Tibial artery (tissue), 4 donors: ENCODE data around the gene STMND1.

ENCODE experiments used
- DNase-seq, 2 donors: peaks; one replicate each; pipeline ENCODE4 v3.0.0-alpha.2; 2019
- H3K27ac ChIP-seq, 2 donors: fragments of 200-600 bp; sonication (generic) in 1 of 2; 1 replicate in 1 of 2; 2 replicates in 1 of 2; pipeline ENCODE4 v1.5.1; 2018 to 2019; ENCODE audit warnings: mild to moderate bottlenecking in 1 of 2
- H3K27me3 ChIP-seq, 2 donors: fragments of 200-600 bp; sonication (generic) in 1 of 2; one replicate each; pipeline versions ENCODE4 v1.5.1 to v1.6.0; 2016 to 2019
- H3K36me3 ChIP-seq, 3 donors: fragments of 200-600 bp; sonication (generic) in 2 of 3; one replicate each; pipeline ENCODE4 v1.5.1; 2016 to 2019; ENCODE audit warnings: mild to moderate bottlenecking in 2 of 3
- H3K4me1 ChIP-seq, 4 donors: fragments of 200-600 bp; sonication (generic) in 2 of 4; 1 replicate in 3 of 4; 2 replicates in 1 of 4; pipeline ENCODE4 v1.5.1; 2016 to 2019
- H3K4me3 ChIP-seq, 2 donors: fragments of 200-600 bp; sonication (generic) in 1 of 2; 1 replicate in 1 of 2; 2 replicates in 1 of 2; pipeline ENCODE4 v1.5.1; 2018 to 2019; ENCODE audit warnings: mild to moderate bottlenecking in 2 of 2
- H3K9me3 ChIP-seq, 3 donors: fragments of 200-600 bp; sonication (generic) in 1 of 3; one replicate each; pipeline ENCODE4 v1.5.1; 2016 to 2019
- CTCF ChIP-seq, 2 experiments: fragments of 200-600 bp in 1 of 2; fragments of 450-650 bp in 1 of 2; IDR thresholded peaks; one replicate each; pipeline ENCODE4 v1.5.1; 2017 to 2019; ENCODE audit warnings: antibody characterized with exemption in 2 of 2, mild to moderate bottlenecking in 1 of 2, moderate library complexity in 1 of 2
- intact Hi-C: fragments of 100-400 bp; cut with DNase I; formaldehyde crosslinking; loops from one replicate; pipeline ENCODE4 v1.15.0; 2023; ENCODE audit warnings: low total_unique reads

STMND1 gene

GRCh38 chr6:17159240-17159639 lies 57.4 kb downstream of the STMND1 start:
- Histone ChIP-seq H3K27me3 (no peaks in the 10 kb centered on the region), H3K4me3 (no peak overlapping the region), H3K4me1 (no peaks in the 10 kb centered on the region), H3K36me3 (no peaks in the 10 kb centered on the region), H3K27ac (no peak overlapping the region), H3K9me3 (no peaks in the 10 kb centered on the region)
- intact Hi-C loops, result loop anchor here (5.0 kb wide), 1 partner anchor 648 kb away; no protein-coding TSS in a partner anchor
- DNase-seq, result no peak
- TF ChIP-seq CTCF (IDR thresholded peaks at IDR 0.05), result no peak

- Histone ChIP-seq H3K36me3 (no peaks in the 10 kb centered on the region), H3K27me3 (no peaks in the 10 kb centered on the region), H3K4me1 (peaks cover 0 to 3% (median 0%) of the 10 kb centered on the region in 4 donors), H3K4me3 (no peak overlapping the region), H3K27ac (no peak overlapping the region), H3K9me3 (no peaks in the 10 kb centered on the region)
- no peak for DNase-seq
- intact Hi-C loops, result no loop called here
- TF ChIP-seq CTCF (IDR thresholded peaks at IDR 0.05), result no peak
Observed at GRCh38 chr6:17161076-17161475, 59.2 kb downstream of the STMND1 start.

GRCh38 chr6:17165383-17165782 lies 63.5 kb downstream of the STMND1 start:
- Histone ChIP-seq H3K27ac (no peak overlapping the region), H3K4me1 (peaks cover 0 to 3% (median 0%) of the 10 kb centered on the region in 4 donors), H3K9me3 (no peaks in the 10 kb centered on the region), H3K27me3 (no peaks in the 10 kb centered on the region), H3K4me3 (no peak overlapping the region), H3K36me3 (no peaks in the 10 kb centered on the region)
- DNase-seq, result no peak
- no peak for TF ChIP-seq CTCF (IDR thresholded peaks at IDR 0.05)
- intact Hi-C loops, result no loop called here

- Histone ChIP-seq H3K4me3 (no peak overlapping the region), H3K9me3 (no peaks in the 10 kb centered on the region), H3K4me1 (peaks cover 0 to 3% (median 0%) of the 10 kb centered on the region in 4 donors), H3K27me3 (no peaks in the 10 kb centered on the region), H3K27ac (no peak overlapping the region), H3K36me3 (no peaks in the 10 kb centered on the region)
- peak; percentile 18 to 32 for TF ChIP-seq CTCF (IDR thresholded peaks at IDR 0.05)
- intact Hi-C loops, result no loop called here
- DNase-seq, result no peak
Observed at GRCh38 chr6:17167327-17167979, 65.6 kb downstream of the STMND1 start.

GRCh38 chr6:17169291-17169690 lies 67.4 kb downstream of the STMND1 start:
- intact Hi-C loops, result no loop called here
- no peaks in the 10 kb centered on the region for H3K27me3 ChIP-seq
- H3K9me3 ChIP-seq, result no peaks in the 10 kb centered on the region
- peaks cover 0 to 3% (median 0%) of the 10 kb centered on the region in 4 donors for H3K4me1 ChIP-seq
- no peaks in the 10 kb centered on the region for H3K36me3 ChIP-seq
- DNase-seq, result no peak
- H3K4me3 ChIP-seq, result no peak overlapping the region
- no peak overlapping the region for H3K27ac ChIP-seq
- no peak for TF ChIP-seq CTCF (IDR thresholded peaks at IDR 0.05)
